SH-SY5Y (cell line): ENCODE data around the gene CCAR1.

Experiments
- GATA2 ChIP-seq: IDR thresholded peaks from 2 replicates; pipeline ENCODE4 v1.6.1; 2011; ENCODE audit warnings: mild to moderate bottlenecking, low read depth, low read length
- GATA3 ChIP-seq: IDR thresholded peaks from 2 replicates; pipeline ENCODE4 v1.6.1; 2011; ENCODE audit warnings: low read depth, mild to moderate bottlenecking, low read length, moderate library complexity

DNA sequence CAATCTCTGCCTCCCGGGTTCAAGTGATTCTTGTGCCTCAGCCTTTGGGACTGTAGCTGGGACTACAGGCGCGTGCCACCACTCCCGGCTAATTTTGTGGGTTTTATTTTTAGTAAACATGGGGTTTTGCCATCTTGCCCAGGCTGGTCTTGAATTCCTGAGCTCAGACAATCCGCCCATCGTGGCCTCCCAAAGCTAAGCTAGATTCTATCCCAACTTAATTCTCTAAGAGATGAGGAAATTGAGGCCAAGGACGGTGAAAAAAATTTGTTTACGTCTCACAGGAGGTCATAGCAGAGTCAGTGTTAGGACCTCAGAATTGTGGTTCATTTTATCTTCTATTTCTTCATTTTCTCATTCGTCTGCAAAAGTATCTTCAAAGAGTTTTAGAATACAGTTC lies 6.1 kb downstream of the CCAR1 start:
- TF ChIP-seq GATA3: no peak
- TF ChIP-seq GATA2: no peak
